IMR-90 (cell line): Measurements from ENCODE around the gene BTBD9. TPM values are rescaled to one million over a fixed set of nuclear protein-coding genes. Genes with fewer than 3 reads are reported as not detected.

ENCODE experiments used
- ATAC-seq: fragments of 200-7000 bp; cut with Tn5 transposase; 2 replicates; pipeline ENCODE4 v1.9.1; 2020; ENCODE audit warnings: low read depth, mild to moderate bottlenecking, moderate library complexity
- BruUV-seq: library from RNA; stranded (reverse); fragments of 400-500 nt; replicated peaks from 2 replicates; lab custom pipeline; 2021; lab: Mats Ljungman, UMichigan
- CTCF ChIA-PET: fragments of 300-600 bp; formaldehyde crosslinking; extraction: SDS; loops from one replicate; lab custom pipeline; 2021; ENCODE audit warnings: antibody characterized with exemption; lab: Yijun Ruan, JAX
- POLR2A ChIA-PET: fragments of 300-600 bp; sonication (Branson Sonifier 250); formaldehyde crosslinking; loops from one replicate; lab custom pipeline; 2022; ENCODE audit warnings: antibody characterized with exemption; ENCODE audit not compliant: unreplicated experiment; lab: Charles Lee
- DNase-seq: peaks from one replicate; pipeline ENCODE4 v3.0.0; 2013
- H2AFZ ChIP-seq: replicated peaks from 2 replicates; pipeline ENCODE3; 2013; ENCODE audit warnings: low read length, mild to moderate bottlenecking; ENCODE audit not compliant: poor library complexity
- H2AK5ac ChIP-seq: 2 replicates; pipeline ENCODE4 v1.6.1; 2013; ENCODE audit warnings: low read depth, low read length, inconsistent platforms
- H2AK9ac ChIP-seq: replicated peaks from 2 replicates; pipeline ENCODE3; 2013; ENCODE audit warnings: mild to moderate bottlenecking, low read depth, low read length, moderate library complexity; ENCODE audit not compliant: poor library complexity
- H2BK120ac ChIP-seq: 2 replicates; pipeline ENCODE4 v1.6.1; 2013; ENCODE audit warnings: low read depth, low read length, inconsistent platforms
- H2BK15ac ChIP-seq: 3 replicates; pipeline ENCODE4 v1.6.1; 2013; ENCODE audit warnings: low read depth, low read length, inconsistent platforms
- H2BK20ac ChIP-seq: 2 replicates; pipeline ENCODE4 v1.6.1; 2013; ENCODE audit warnings: low read depth, mild to moderate bottlenecking, inconsistent platforms, low read length, moderate library complexity
- H2BK5ac ChIP-seq: 2 replicates; pipeline ENCODE4 v1.6.1; 2013; ENCODE audit warnings: mild to moderate bottlenecking, low read depth, low read length, inconsistent platforms; ENCODE audit not compliant: poor library complexity, severe bottlenecking
- H3K14ac ChIP-seq: replicated peaks from 2 replicates; pipeline ENCODE4 v1.6.1; 2013; ENCODE audit warnings: low read depth, low read length, inconsistent platforms
- H3K18ac ChIP-seq: 2 replicates; pipeline ENCODE4 v1.6.1; 2013; ENCODE audit warnings: low read depth, low read length, control low read depth
- H3K23ac ChIP-seq: 2 replicates; pipeline ENCODE4 v1.6.1; 2013; ENCODE audit warnings: low read depth, low read length, inconsistent platforms
- H3K27ac ChIP-seq: 2 replicates; pipeline ENCODE4 v1.5.1; 2013; ENCODE audit warnings: mild to moderate bottlenecking, control low read depth, low read length; ENCODE audit not compliant: insufficient read depth
- H3K27me3 ChIP-seq: 2 replicates; pipeline ENCODE4 v1.6.1; 2013; ENCODE audit warnings: low read length; ENCODE audit not compliant: control insufficient read depth, insufficient read depth
- H3K36me3 ChIP-seq: 2 replicates; pipeline ENCODE4 v1.6.1; 2013; ENCODE audit warnings: low read length, mixed read lengths; ENCODE audit not compliant: control insufficient read depth, insufficient read depth
- H3K4ac ChIP-seq: 2 replicates; pipeline ENCODE4 v1.6.1; 2013; ENCODE audit warnings: low read depth, low read length, inconsistent platforms
- H3K4me1 ChIP-seq: 2 replicates; pipeline ENCODE4 v1.6.1; 2013; ENCODE audit warnings: low read length, mixed read lengths; ENCODE audit not compliant: control insufficient read depth, insufficient read depth
- H3K4me2 ChIP-seq: 2 replicates; pipeline ENCODE4 v1.6.1; 2013; ENCODE audit warnings: low read depth, mild to moderate bottlenecking, control low read depth, low read length, moderate library complexity
- H3K4me3 ChIP-seq: 2 replicates; pipeline ENCODE4 v1.5.1; 2013; ENCODE audit warnings: low read depth, mild to moderate bottlenecking, control low read depth, low read length, moderate library complexity; ENCODE audit not compliant: insufficient read depth
- H3K56ac ChIP-seq: 2 replicates; pipeline ENCODE4 v1.6.1; 2013; ENCODE audit warnings: low read length, inconsistent platforms; ENCODE audit not compliant: insufficient read depth; ENCODE audit errors: extremely low read depth
- H3K79me1 ChIP-seq, 2 experiments: 2 replicates each; pipeline ENCODE4 v1.6.1; 2013; ENCODE audit warnings: low read length in 2 of 2, inconsistent platforms in 1 of 2, low read depth in 1 of 2
- H3K9ac ChIP-seq: 2 replicates; pipeline ENCODE4 v1.6.1; 2013; ENCODE audit warnings: low read depth, low read length, control low read depth
- H3K9me1 ChIP-seq: 2 replicates; pipeline ENCODE4 v1.6.1; 2013; ENCODE audit warnings: low read length, inconsistent platforms; ENCODE audit not compliant: insufficient read depth
- H3K9me3 ChIP-seq: 2 replicates; pipeline ENCODE4 v1.6.1; 2013; ENCODE audit warnings: low read length; ENCODE audit not compliant: control insufficient read depth, insufficient read depth
- H4K20me1 ChIP-seq: 2 replicates; pipeline ENCODE4 v1.6.1; 2013; ENCODE audit warnings: low read length, inconsistent platforms; ENCODE audit not compliant: insufficient read depth
- H4K5ac ChIP-seq: 2 replicates; pipeline ENCODE4 v1.6.1; 2013; ENCODE audit warnings: mild to moderate bottlenecking, low read depth, low read length, control low read depth
- H4K8ac ChIP-seq, 2 experiments: 2 replicates each; pipeline ENCODE4 v1.6.1; 2013; ENCODE audit warnings: low read depth in 2 of 2, low read length in 2 of 2, control low read depth in 1 of 2, inconsistent platforms in 1 of 2
- H4K91ac ChIP-seq: 2 replicates; pipeline ENCODE4 v1.6.1; 2013; ENCODE audit warnings: low read depth, low read length, inconsistent platforms; ENCODE audit not compliant: insufficient read depth
- CEBPB ChIP-seq: IDR thresholded peaks from 2 replicates; pipeline ENCODE4 v1.6.1; 2012; ENCODE audit warnings: low read depth, low read length, improper control_type of control experiment
- CTCF ChIP-seq: conservative IDR thresholded peaks from 2 replicates; pipeline ENCODE4 v1.5.1; 2012; ENCODE audit warnings: mild to moderate bottlenecking, low read depth, low read length, improper control_type of control experiment
- MAFK ChIP-seq: IDR thresholded peaks from 2 replicates; pipeline ENCODE4 v1.6.1; 2012; ENCODE audit warnings: low read depth, low read length, improper control_type of control experiment
- MXI1 ChIP-seq: IDR thresholded peaks from 2 replicates; pipeline ENCODE4 v1.6.1; 2012; ENCODE audit warnings: low read depth, mild to moderate bottlenecking, low read length, moderate library complexity, borderline replicate concordance
- RCOR1 ChIP-seq: IDR thresholded peaks from 2 replicates; pipeline ENCODE4 v1.6.1; 2012; ENCODE audit warnings: mild to moderate bottlenecking, low read length, improper control_type of control experiment; ENCODE audit not compliant: insufficient replicate concordance
- SMC3 ChIP-seq: fragments of 150-350 bp; IDR thresholded peaks from 2 replicates; pipeline ENCODE4 v1.6.1; 2016; ENCODE audit warnings: low read depth, mild to moderate bottlenecking, antibody characterized with exemption, low read length, moderate library complexity
- USF2 ChIP-seq: fragments of 150-350 bp; IDR thresholded peaks from 2 replicates; pipeline ENCODE4 v1.6.1; 2017; ENCODE audit warnings: mild to moderate bottlenecking, antibody characterized with exemption, low read length, low read depth
- WGBS, 2 experiments: methylation state at CpG; one replicate each; pipeline versions ENCODE4 v1.1.5 to v1.1.7; 2013; ENCODE audit warnings: missing lambda C conversion rate in 2 of 2; ENCODE audit not compliant: insufficient read length in 1 of 2; ENCODE audit errors: extremely low coverage in 2 of 2; 5-methylcytosine and 5-hydroxymethylcytosine counted together
- dilution Hi-C: fragments of 300-500 bp; cut with HindIII; formaldehyde crosslinking; loops from one replicate; pipeline ENCODE4 v1.14.3; 2018; ENCODE audit warnings: low sequenced_read_pairs; ENCODE audit not compliant: unreplicated experiment
- in situ Hi-C: fragments of 300-500 bp; cut with MboI; formaldehyde crosslinking; loops from 3 replicates; pipeline ENCODE4 v1.14.3; 2019; ENCODE audit warnings: low sequenced_read_pairs, inconsistent platforms, mixed read lengths
- intact Hi-C: fragments of 100-400 bp; cut with micrococcal nuclease; formaldehyde crosslinking; loops from 2 replicates; pipeline ENCODE4 v1.10.0; 2022
- polyA plus RNA-seq, 3 experiments: library from polyadenylated mRNA; depleted of rRNA; stranded (reverse); fragments of >200 nt; gene quantifications; 2 replicates each; pipeline ENCODE4 v1.2.3, GENCODE V29; 2012; ENCODE audit warnings: low replicate concordance in 1 of 3
- total RNA-seq: library from RNA; depleted of rRNA; stranded (reverse); fragments of >200 nt; gene quantifications from 2 replicates; pipeline ENCODE4 v1.2.3, GENCODE V29; 2012

Gene BTBD9
- total and polyA plus RNA-seq, 2 of the 4 experiments (the other 2 are of a cell fraction): 4.1 to 22.0 TPM

GRCh38 chr6:38262609-38263008 lies 377.1 kb downstream of the BTBD9 start:
- H3K4me1 ChIP-seq: peaks cover 20% of the 10 kb centered on the region
- H2BK120ac ChIP-seq: peak overlapping the region; percentile 92

More at GRCh38 chr6:38262609-38263008, 377.1 kb downstream of the BTBD9 start:
- H2BK15ac ChIP-seq: peak overlapping the region; percentile 89; the same call in 2 of the 3 replicates
- peak overlapping the region; percentile 72 for H3K27ac ChIP-seq
- peaks cover 0 to 5% of the 10 kb centered on the region in 2 experiments; a peak in 2 of 4 replicates for H3K79me1 ChIP-seq
- POLR2A ChIA-PET: no interaction called here
- no peak overlapping the region for H3K4me3 ChIP-seq
- DNase-seq (peak; percentile 74), ATAC-seq (peak; percentile 54; the same call in 1 of the 2 replicates)
- H3K36me3 ChIP-seq: no peaks in the 10 kb centered on the region
- peak overlapping the region; percentile 72; the same call in 1 of the 2 replicates for H3K4me2 ChIP-seq
- H2BK5ac ChIP-seq: peak overlapping the region; percentile 96
- no peak overlapping the region for H3K9ac ChIP-seq
- TF ChIP-seq RCOR1 (no peak), USF2 (no peak), MAFK (peak; percentile 77), SMC3 (no peak), CTCF (no peak), CEBPB (peak; percentile 34; the same call in 1 of the 2 replicates), MXI1 (no peak)
- peak overlapping the region; percentile 73 for H2AK5ac ChIP-seq
- H3K9me3 ChIP-seq: no peaks in the 10 kb centered on the region
- peak overlapping the region; percentile 83 for H3K4ac ChIP-seq
- no peak overlapping the region for H2AK9ac ChIP-seq
- dilution Hi-C loops: no loop called here
- WGBS, 2 experiments: 40% methylated on average over 1 of the region's 2 CpGs; no CpG with 5 or more reads in 1 of the 2 experiments
- peak overlapping the region; percentile 24 for H2AFZ ChIP-seq
- H2BK20ac ChIP-seq: peak overlapping the region; percentile 84
- H4K91ac ChIP-seq: peak overlapping the region; percentile 84
- in situ Hi-C loops: no loop called here
- no peaks in the 10 kb centered on the region for H3K27me3 ChIP-seq
- no peaks in the 10 kb centered on the region for H4K20me1 ChIP-seq
- H4K5ac ChIP-seq: peak overlapping the region; percentile 52; the same call in 1 of the 2 replicates
- peak overlapping the region; percentile 93 for H3K23ac ChIP-seq
- H4K8ac ChIP-seq: peak overlapping the region; percentile 50 to 72; a peak in 3 of 4 replicates
- CTCF ChIA-PET: no interaction called here
- no TSS peak for BruUV-seq
- intact Hi-C loops: loop anchor here (5.0 kb wide), 1 partner anchor 75 kb away; no protein-coding TSS in a partner anchor
- peak overlapping the region; percentile 83 for H3K14ac ChIP-seq
- H3K56ac ChIP-seq: peak overlapping the region; percentile 83
- H3K9me1 ChIP-seq: peaks cover 12% of the 10 kb centered on the region
- peak overlapping the region; percentile 95; the same call in 1 of the 2 replicates for H3K18ac ChIP-seq
